HepG2 (cell line): Measurements from ENCODE around the gene SLC25A33. TPM values are rescaled to one million over a fixed set of nuclear protein-coding genes. Genes with fewer than 3 reads are reported as not detected.

Source experiments
- AKNA ChIP-seq: sonication (generic); formaldehyde crosslinking; IDR thresholded peaks from 2 replicates; pipeline ENCODE4 v1.4.0; 2020; ENCODE audit warnings: missing genetic modification reagents, borderline replicate concordance
- ATF6 ChIP-seq: sonication (generic); formaldehyde crosslinking; conservative IDR thresholded peaks from 2 replicates; pipeline ENCODE4 v1.4.0; 2020; ENCODE audit warnings: missing genetic modification reagents
- CSRNP2 ChIP-seq: sonication (generic); formaldehyde crosslinking; conservative IDR thresholded peaks from 2 replicates; pipeline ENCODE4 v1.8.0; 2022; ENCODE audit warnings: low read depth, missing genetic modification reagents
- FOXO4 ChIP-seq: sonication (generic); formaldehyde crosslinking; conservative IDR thresholded peaks from 2 replicates; pipeline ENCODE4 v1.8.1; 2023; ENCODE audit warnings: missing genetic modification reagents
- GTF2F1 ChIP-seq: fragments of 150-350 bp; IDR thresholded peaks from 2 replicates; pipeline ENCODE4 v1.6.1; 2014; ENCODE audit warnings: low read length
- JDP2 ChIP-seq: sonication (generic); formaldehyde crosslinking; IDR thresholded peaks from 2 replicates; pipeline ENCODE4 v1.8.1; 2022; ENCODE audit warnings: missing genetic modification reagents, borderline replicate concordance
- JUN ChIP-seq: sonication (generic); formaldehyde crosslinking; IDR thresholded peaks from 2 replicates; pipeline ENCODE4 v1.4.0; 2020; ENCODE audit warnings: mild to moderate bottlenecking, missing genetic modification reagents
- NFYB ChIP-seq: sonication (generic); formaldehyde crosslinking; IDR thresholded peaks from 2 replicates; pipeline ENCODE4 v1.4.0; 2020; ENCODE audit warnings: missing genetic modification reagents
- PAX8 ChIP-seq: sonication (generic); formaldehyde crosslinking; IDR thresholded peaks from 2 replicates; pipeline ENCODE4 v1.8.0; 2022; ENCODE audit warnings: mild to moderate bottlenecking, missing genetic modification reagents, borderline replicate concordance
- PHF20 ChIP-seq: sonication (generic); formaldehyde crosslinking; IDR thresholded peaks from 2 replicates; pipeline ENCODE4 v1.5.0; 2020; ENCODE audit warnings: mild to moderate bottlenecking, missing genetic modification reagents
- PTBP1 ChIP-seq: fragments of 200-400 bp; formaldehyde crosslinking; IDR thresholded peaks from 2 replicates; pipeline ENCODE4 v1.6.1; 2018; ENCODE audit warnings: low read length, low read depth; ENCODE audit not compliant: poor library complexity, severe bottlenecking
- SIX4 ChIP-seq: sonication (generic); formaldehyde crosslinking; IDR thresholded peaks from 2 replicates; pipeline ENCODE4 v1.4.0; 2020; ENCODE audit warnings: missing genetic modification reagents
- ZNF10 ChIP-seq: sonication (generic); formaldehyde crosslinking; IDR thresholded peaks from 2 replicates; pipeline ENCODE4 v1.4.0; 2020; ENCODE audit warnings: mild to moderate bottlenecking, low read depth, missing genetic modification reagents, borderline replicate concordance
- polyA plus RNA-seq, 8 experiments: library from polyadenylated mRNA; depleted of rRNA in 3 of 8; stranded (reverse) in 7 of 8; unstranded in 1 of 8; fragments of >200 nt; fragmentation: Illumina TruSeq in 4 of 8; extraction: Trizol in 4 of 8; gene quantifications; 2 replicates each; pipeline versions ENCODE4 v1.2.1 to v1.2.3, GENCODE V29; 2011 to 2016; ENCODE audit warnings: low read depth in 4 of 8, missing spikeins in 1 of 8, mixed read lengths in 1 of 8; ENCODE audit not compliant: insufficient read depth in 1 of 8
- total RNA-seq, 5 experiments: library from RNA; depleted of rRNA; stranded (reverse); fragments of >200 nt; fragmentation: Illumina TruSeq; extraction: Trizol; gene quantifications; 2 replicates each; pipeline ENCODE4 v1.2.3, GENCODE V29; 2016; ENCODE audit warnings: low read depth in 1 of 5
- TF ChIP-seq, protein P1 (sequence below): IDR thresholded peaks from 2 replicates; pipeline ENCODE4 v1.6.1; 2016; ENCODE audit warnings: low read depth
- TF ChIP-seq, protein P2 (sequence below): sonication (generic); formaldehyde crosslinking; IDR thresholded peaks from 2 replicates; pipeline ENCODE4 v1.4.0; 2020; ENCODE audit warnings: missing genetic modification reagents

SLC25A33 gene
- total and polyA plus RNA-seq, 2 of the 13 experiments (the other 11 are each of a cell fraction or from before 2014, with no cell fraction given): 15.4 to 50.3 TPM

GRCh38 chr1:9537863-9538668, 1.2 kb upstream of the SLC25A33 start (continued):
- TF ChIP-seq FOXO4 (CRISPR knock-in tag) (no peak), ZNF10 (CRISPR knock-in tag) (no peak), PAX8 (CRISPR knock-in tag) (no peak), NFYB (CRISPR knock-in tag) (peak; percentile 57; the same call in 1 of the 2 replicates), CSRNP2 (CRISPR knock-in tag) (no peak), JUN (CRISPR knock-in tag) (peak; percentile 54; the same call in 1 of the 2 replicates), SIX4 (CRISPR knock-in tag) (no peak), AKNA (no peak), PTBP1 (no peak), GTF2F1 (no peak), ATF6 (CRISPR knock-in tag) (0 out of 2 replicates have a peak, but pooled peaks have one; percentile 36), JDP2 (CRISPR knock-in tag) (no peak), PHF20 (no peak)
- TF ChIP-seq, protein P1, sequence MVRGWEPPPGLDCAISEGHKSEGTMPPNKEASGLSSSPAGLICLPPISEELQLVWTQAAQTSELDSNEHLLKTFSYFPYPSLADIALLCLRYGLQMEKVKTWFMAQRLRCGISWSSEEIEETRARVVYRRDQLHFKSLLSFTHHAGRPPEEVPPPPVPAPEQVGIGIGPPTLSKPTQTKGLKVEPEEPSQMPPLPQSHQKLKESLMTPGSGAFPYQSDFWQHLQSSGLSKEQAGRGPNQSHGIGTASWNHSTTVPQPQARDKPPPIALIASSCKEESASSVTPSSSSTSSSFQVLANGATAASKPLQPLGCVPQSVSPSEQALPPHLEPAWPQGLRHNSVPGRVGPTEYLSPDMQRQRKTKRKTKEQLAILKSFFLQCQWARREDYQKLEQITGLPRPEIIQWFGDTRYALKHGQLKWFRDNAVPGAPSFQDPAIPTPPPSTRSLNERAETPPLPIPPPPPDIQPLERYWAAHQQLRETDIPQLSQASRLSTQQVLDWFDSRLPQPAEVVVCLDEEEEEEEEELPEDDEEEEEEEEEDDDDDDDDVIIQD (CRISPR knock-in tag): peak; percentile 88
- TF ChIP-seq, protein P2, sequence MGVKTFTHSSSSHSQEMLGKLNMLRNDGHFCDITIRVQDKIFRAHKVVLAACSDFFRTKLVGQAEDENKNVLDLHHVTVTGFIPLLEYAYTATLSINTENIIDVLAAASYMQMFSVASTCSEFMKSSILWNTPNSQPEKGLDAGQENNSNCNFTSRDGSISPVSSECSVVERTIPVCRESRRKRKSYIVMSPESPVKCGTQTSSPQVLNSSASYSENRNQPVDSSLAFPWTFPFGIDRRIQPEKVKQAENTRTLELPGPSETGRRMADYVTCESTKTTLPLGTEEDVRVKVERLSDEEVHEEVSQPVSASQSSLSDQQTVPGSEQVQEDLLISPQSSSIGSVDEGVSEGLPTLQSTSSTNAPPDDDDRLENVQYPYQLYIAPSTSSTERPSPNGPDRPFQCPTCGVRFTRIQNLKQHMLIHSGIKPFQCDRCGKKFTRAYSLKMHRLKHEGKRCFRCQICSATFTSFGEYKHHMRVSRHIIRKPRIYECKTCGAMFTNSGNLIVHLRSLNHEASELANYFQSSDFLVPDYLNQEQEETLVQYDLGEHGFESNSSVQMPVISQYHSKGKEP (CRISPR knock-in tag): no peak
